Bronchus fibroblast of lung (primary cell): Measurements from ENCODE around the gene FAM72B. TPM values are rescaled to one million over a fixed set of nuclear protein-coding genes. Genes with fewer than 3 reads are reported as not detected.

ENCODE experiments used
- total RNA-seq: library from RNA; depleted of rRNA; stranded (reverse); fragments of >200 nt; gene quantifications from 2 replicates; pipeline ENCODE4 v1.2.3, GENCODE V29; 2015

FAM72B gene
- 5.1 and 12.3 TPM in 2 replicates for total RNA-seq

GRCh38 chr1:121184290-121185127 lies at the start of gene FAM72B, which contains the start of gene SRGAP2C:
TSS of gene FAM72B (minus strand) at chr1:121184340. CDS start at chr1:121183489, 851 bp downstream.
TSS of gene SRGAP2C (plus strand) at chr1:121184975. CDS start at chr1:121187447, 2,472 bp downstream.

Other genes starting within 250 kb of the FAM72B start
- gene SRGAP2C, start 635 bp upstream of the FAM72B start, total RNA-seq = 8.3 and 11.6 TPM in 2 replicates